Stomach (tissue), 9 donors: ENCODE results near the gene CELA3B. TPM values are rescaled to one million over a fixed set of nuclear protein-coding genes. Genes with fewer than 3 reads are reported as not detected.

ENCODE experiments used
- DNase-seq, 2 donors: peaks; one replicate each; pipeline versions ENCODE4 v3.0.0 to v3.0.0-alpha.2; 2013 to 2019
- H3K27ac ChIP-seq, 5 donors: fragments of 200-600 bp in 4 of 5; sonication (generic) in 4 of 5; one replicate each; pipeline ENCODE4 v1.5.1; 2013 to 2019; ENCODE audit warnings: mild to moderate bottlenecking in 1 of 5, moderate library complexity in 1 of 5
- H3K27me3 ChIP-seq, 3 donors: fragments of 200-600 bp; sonication (generic); one replicate each; pipeline ENCODE4 v1.5.1; 2017 to 2019; ENCODE audit warnings: mixed run types in 1 of 3
- H3K36me3 ChIP-seq, 4 donors: fragments of 200-600 bp; sonication (generic); 1 replicate in 3 of 4; 2 replicates in 1 of 4; pipeline ENCODE4 v1.5.1; 2016 to 2019
- H3K4me1 ChIP-seq, 4 donors: fragments of 200-600 bp; sonication (generic); one replicate each; pipeline ENCODE4 v1.5.1; 2016 to 2019
- H3K4me3 ChIP-seq, 4 donors: fragments of 200-600 bp; sonication (generic) in 3 of 4; one replicate each; pipeline ENCODE4 v1.5.1; 2016 to 2019; ENCODE audit warnings: mild to moderate bottlenecking in 1 of 4
- H3K9me3 ChIP-seq, 4 donors: fragments of 200-600 bp; sonication (generic); one replicate each; pipeline ENCODE4 v1.5.1; 2016 to 2019
- EP300 ChIP-seq: sonication (generic); formaldehyde crosslinking; IDR thresholded peaks from one replicate; pipeline ENCODE4 v1.6.1; 2017; ENCODE audit warnings: antibody characterized with exemption
- POLR2A ChIP-seq, 4 donors: fragments of 450-650 bp; IDR thresholded peaks; one replicate each; pipeline ENCODE4 v1.6.1; 2016; ENCODE audit warnings: antibody characterized with exemption in 4 of 4, control low read depth in 2 of 4, mild to moderate bottlenecking in 1 of 4, moderate library complexity in 1 of 4
- POLR2AphosphoS5 ChIP-seq, 3 donors: sonication (generic); formaldehyde crosslinking; IDR thresholded peaks; one replicate each; pipeline ENCODE4 v1.6.1; 2016; ENCODE audit warnings: antibody characterized with exemption in 3 of 3
- WGBS, 5 donors: extraction: QIAGEN DNeasy Blood & Tissue Kit in 3 of 5; methylation state at CpG; one replicate each; pipeline versions ENCODE4 v1.1.5 to v1.1.7; 2013 to 2018; 5-methylcytosine and 5-hydroxymethylcytosine counted together
- intact Hi-C: fragments of 100-400 bp; cut with DNase I; formaldehyde crosslinking; loops from one replicate; pipeline ENCODE4 v1.15.1; 2023; ENCODE audit warnings: low total_unique reads
- polyA plus RNA-seq, 3 donors: library from polyadenylated mRNA; stranded (reverse); fragments of 200-250 nt; gene quantifications; one replicate each; pipeline ENCODE4 v1.2.3, GENCODE V29; 2013
- total RNA-seq, 5 donors: library from RNA; depleted of rRNA; stranded (reverse); fragments of >200 nt; gene quantifications; one replicate each; pipeline versions ENCODE4 v1.1.0 to v1.2.3, GENCODE V29; 2014 to 2016
- TF ChIP-seq, protein P1 (sequence below), 7 experiments: fragments of 450-650 bp in 4 of 7; fragments of 200-600 bp in 3 of 7; sonication (generic) in 3 of 7; IDR thresholded peaks; one replicate each; pipeline ENCODE4 v1.5.1; 2016 to 2019; ENCODE audit warnings: antibody characterized with exemption in 7 of 7, control low read depth in 2 of 7, mild to moderate bottlenecking in 1 of 7
- donor health status: healthy with polysubstance abuse.
- donor health status: Bipolar disorder and iron deficiency.
- donor health status: healthy.

Gene CELA3B
- total and polyA plus RNA-seq, 8 donors = 6.1 to 84.3 (median 28.2) TPM; not detected in 4

DNA sequence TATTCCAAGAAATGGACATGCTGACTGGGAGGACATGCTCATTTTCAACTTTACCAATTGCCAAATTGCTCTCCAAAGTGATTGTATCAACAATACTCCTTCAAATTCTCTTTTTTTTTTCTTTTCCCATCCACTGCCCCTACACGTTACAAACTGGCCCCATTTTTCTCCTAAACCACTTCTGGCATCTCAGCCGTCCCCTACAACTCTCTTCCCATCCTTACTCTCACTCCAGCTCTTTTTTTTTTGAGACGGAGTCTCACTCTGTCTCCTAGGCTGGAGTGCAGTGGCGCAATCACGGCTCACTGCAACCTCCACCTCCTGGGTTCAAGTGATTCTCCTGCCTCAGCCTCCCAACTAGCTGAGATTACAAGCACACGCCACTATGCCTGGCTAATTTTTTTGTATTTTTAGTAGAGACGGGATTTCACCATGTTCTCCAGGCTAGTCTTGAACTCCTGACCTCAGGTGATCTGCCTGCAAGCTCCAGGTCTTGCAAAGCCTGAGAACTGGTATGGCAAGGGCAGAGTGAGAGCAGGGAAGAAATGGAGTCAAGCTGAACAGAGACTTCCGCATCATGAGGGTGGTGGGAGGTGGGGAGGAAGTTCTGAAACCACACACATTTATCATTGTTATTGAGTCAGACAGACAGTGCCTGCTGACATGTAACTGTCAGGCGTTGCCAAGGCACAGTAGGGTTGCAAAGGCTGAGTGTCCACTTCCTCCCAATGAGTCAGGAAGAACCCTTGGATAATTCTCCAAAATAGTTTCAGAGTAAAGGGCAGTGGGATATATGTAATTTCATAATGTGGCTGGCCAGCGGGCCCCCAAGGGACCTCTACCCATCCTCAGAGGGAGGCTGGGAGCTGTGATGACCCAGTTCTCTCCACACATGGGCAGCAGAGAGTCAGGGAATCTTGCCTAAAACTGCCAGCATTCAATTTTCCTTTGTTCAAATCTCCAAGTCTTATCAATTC, 42.0 kb downstream of the CELA3B start:
- Histone ChIP-seq H3K27ac (peak overlapping the region in 3 of 5 donors; percentile 30 to 77 (median 39)), H3K36me3 (no peaks in the 10 kb centered on the region), H3K9me3 (no peaks in the 10 kb centered on the region), H3K4me1 (peaks cover under 1 to 20% (median 9%) of the 10 kb centered on the region in 4 donors), H3K27me3 (no peaks in the 10 kb centered on the region), H3K4me3 (no peak overlapping the region)
- DNase-seq = peak; percentile 35 to 69
- 60 to 68% (median 64%) methylated on average over 10 of the region's 10 CpGs for WGBS, 5 donors
- intact Hi-C loops = no loop called here
- TF ChIP-seq POLR2AphosphoS5 (IDR thresholded peaks at IDR 0.05) = no peak
- TF ChIP-seq, protein P1, sequence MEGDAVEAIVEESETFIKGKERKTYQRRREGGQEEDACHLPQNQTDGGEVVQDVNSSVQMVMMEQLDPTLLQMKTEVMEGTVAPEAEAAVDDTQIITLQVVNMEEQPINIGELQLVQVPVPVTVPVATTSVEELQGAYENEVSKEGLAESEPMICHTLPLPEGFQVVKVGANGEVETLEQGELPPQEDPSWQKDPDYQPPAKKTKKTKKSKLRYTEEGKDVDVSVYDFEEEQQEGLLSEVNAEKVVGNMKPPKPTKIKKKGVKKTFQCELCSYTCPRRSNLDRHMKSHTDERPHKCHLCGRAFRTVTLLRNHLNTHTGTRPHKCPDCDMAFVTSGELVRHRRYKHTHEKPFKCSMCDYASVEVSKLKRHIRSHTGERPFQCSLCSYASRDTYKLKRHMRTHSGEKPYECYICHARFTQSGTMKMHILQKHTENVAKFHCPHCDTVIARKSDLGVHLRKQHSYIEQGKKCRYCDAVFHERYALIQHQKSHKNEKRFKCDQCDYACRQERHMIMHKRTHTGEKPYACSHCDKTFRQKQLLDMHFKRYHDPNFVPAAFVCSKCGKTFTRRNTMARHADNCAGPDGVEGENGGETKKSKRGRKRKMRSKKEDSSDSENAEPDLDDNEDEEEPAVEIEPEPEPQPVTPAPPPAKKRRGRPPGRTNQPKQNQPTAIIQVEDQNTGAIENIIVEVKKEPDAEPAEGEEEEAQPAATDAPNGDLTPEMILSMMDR (IDR thresholded peaks at IDR 0.05) = no peak
- no peak for TF ChIP-seq EP300
- TF ChIP-seq POLR2A (IDR thresholded peaks at IDR 0.05) = no peak

DNA sequence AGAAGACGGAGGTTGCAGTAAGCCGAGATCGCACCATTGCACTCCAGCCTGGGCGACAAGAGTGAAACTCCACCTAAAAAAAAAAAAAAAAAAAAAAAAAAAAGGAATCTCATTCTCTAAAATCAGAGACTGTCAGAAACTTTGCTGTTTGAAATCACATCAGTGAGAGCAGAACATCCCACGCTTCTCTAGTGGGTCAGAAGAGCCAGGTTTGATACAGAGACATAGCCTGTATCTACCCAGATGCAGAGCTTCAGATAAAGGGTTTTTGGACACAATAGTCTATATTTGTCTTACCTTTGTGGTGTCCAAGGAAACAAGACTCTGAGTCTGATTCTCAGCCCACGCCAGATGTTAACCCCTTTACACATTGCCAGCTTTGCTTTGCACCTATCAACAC, 44.2 kb downstream of the CELA3B start:
- WGBS, 5 donors = 81 to 94% (median 87%) methylated on average over 6 of the region's 6 CpGs
- peaks cover 9 to 34% (median 23%) of the 10 kb centered on the region in 4 donors for H3K4me1 ChIP-seq
- no peak for DNase-seq
- intact Hi-C loops = no loop called here
- no peaks in the 10 kb centered on the region for H3K36me3 ChIP-seq
- TF ChIP-seq POLR2A (IDR thresholded peaks at IDR 0.05) (no peak), POLR2AphosphoS5 (IDR thresholded peaks at IDR 0.05) (no peak), EP300 (no peak)
- TF ChIP-seq, protein P1 (IDR thresholded peaks at IDR 0.05) = no peak
- no peaks in the 10 kb centered on the region for H3K9me3 ChIP-seq
- H3K4me3 ChIP-seq = no peak overlapping the region
- no peaks in the 10 kb centered on the region for H3K27me3 ChIP-seq
- no peak overlapping the region for H3K27ac ChIP-seq

DNA sequence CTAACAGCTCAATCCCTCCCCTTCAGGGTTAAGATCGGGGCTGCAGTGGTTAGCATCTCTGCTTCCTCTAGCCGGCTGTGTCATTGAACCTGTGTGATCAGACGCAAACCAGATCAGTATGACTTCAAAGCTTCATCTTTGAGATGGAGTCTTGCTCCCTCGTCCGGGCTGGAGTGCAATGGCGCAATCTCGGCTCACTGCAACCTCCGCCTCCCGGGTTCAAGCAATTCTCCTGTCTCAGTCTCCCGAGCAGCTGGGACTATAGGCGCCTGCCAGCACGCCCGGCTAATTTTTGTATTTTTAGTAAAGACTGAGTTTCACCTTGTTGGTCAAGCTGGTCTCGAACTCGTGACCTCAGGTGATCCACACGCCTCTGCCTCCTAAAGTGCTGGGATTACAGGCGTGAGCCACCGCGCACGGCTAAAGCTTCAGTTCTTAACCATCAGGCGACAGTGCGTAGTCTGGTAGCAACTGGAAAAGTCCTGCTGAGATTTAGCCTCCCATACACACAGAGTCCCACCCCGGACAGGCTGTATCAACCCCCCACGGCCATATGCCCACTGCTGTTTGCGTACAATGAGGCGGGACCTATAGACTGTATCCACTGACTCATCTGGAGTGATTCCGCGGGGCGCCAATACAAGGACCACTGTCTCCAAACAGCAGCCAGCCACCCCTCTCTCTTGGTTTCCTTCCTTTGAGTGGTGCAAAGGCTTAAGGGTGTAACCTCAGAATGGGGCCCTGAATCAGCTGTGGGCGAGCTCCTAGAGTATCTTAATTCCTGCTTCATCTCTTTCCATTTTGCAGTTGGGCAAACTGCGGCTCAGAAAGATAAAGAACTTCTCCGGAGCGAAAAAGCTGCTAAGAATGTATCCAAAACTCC, 47.9 kb downstream of the CELA3B start:
- Histone ChIP-seq H3K36me3 (no peaks in the 10 kb centered on the region), H3K27me3 (no peaks in the 10 kb centered on the region), H3K4me1 (peaks cover 13 to 45% (median 32%) of the 10 kb centered on the region in 4 donors), H3K27ac (peak overlapping the region; percentile 97 to 100 (median 99)), H3K4me3 (peak overlapping the region; percentile 68 to 93 (median 89)), H3K9me3 (no peaks in the 10 kb centered on the region)
- peak; percentile 49 to 92 for DNase-seq
- intact Hi-C loops = no loop called here
- 1 to 7% (median 4%) methylated on average over 25 to 33 of the region's 33 CpGs for WGBS, 5 donors
- TF ChIP-seq EP300 = no peak
- TF ChIP-seq POLR2A (IDR thresholded peaks at IDR 0.05) = no peak
- no peak for TF ChIP-seq POLR2AphosphoS5 (IDR thresholded peaks at IDR 0.05)
- TF ChIP-seq, protein P1 (IDR thresholded peaks at IDR 0.05) = no peak
